ENCODE data around the gene NBPF3.
"Not testable (repeated sequence)": the region's sequence is repeated elsewhere in the genome, so short reads cannot be mapped to it uniquely, and the experiment has no call there.

The NBPF3 gene

GRCh38 chr1:21439721-21440629 lies at the start of gene NBPF3:
Gene NBPF3 (plus strand): TSS chr1:21440137. CDS start chr1:21445087, 4,950 bp downstream.
- peak; percentile 74 for DNase-seq (ENCODE audit: low read depth)

- no peak for DNase-seq (ENCODE audit: low read depth)
Measured at GRCh38 chr1:21391497-21391896, 48.4 kb upstream of the NBPF3 start.

- DNase-seq (ENCODE audit: low read depth) = no peak
Measured at GRCh38 chr1:21392587-21393263, 47.2 kb upstream of the NBPF3 start.

GRCh38 chr1:21396516-21396915 lies 43.4 kb upstream of the NBPF3 start:
- no peak for DNase-seq (ENCODE audit: low read depth)

DNA sequence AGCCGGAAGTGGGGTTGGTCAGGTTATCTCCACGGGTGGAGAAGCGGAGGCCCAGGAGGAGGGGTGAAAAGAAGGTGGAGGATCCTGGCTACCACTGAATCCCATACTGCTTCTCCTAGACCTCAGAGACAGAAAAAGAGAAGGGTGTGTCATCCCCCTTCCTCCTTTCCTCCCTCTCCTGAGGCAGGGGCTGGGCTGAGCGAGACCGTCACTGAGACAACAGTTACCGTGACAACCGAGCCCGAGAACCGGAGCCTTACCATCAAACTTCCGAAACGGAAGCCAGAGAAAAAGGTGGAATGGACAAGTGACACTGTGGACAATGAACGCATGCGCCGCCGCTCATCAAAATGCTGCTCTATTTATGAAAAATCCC lies 42.1 kb upstream of the NBPF3 start:
- no peak for DNase-seq (ENCODE audit: low read depth)

DNA sequence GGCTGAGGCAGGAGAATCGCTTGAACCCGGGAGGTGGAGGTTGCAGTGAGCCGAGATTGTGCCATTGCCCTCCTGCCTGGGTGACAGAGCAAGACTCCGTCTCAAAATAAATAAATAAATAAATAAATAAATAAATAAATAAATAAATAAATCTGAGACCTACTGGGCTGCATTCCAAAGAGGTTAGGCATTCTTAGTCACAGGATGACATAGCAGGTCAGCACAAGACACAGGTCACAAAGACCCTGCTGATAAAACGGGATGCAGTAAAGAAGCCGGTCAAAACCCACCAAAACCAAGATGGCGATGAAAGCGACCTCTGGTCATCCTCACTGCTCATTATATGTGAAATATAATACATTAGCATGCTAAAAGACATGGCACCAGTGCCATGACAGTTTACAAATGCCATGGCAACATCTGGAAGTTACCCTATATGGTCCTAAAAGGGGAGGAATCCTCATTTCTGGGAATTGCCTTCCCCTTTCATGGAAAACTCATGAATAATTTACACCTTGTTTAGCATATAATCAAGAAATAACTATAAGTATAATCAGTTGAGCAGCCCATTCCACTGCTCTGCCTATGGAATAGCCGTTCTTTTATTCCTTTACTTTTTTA lies 38.1 kb upstream of the NBPF3 start:
- DNase-seq (ENCODE audit: low read depth) = not testable (repeated sequence)

GRCh38 chr1:21406659-21407058 lies 33.3 kb upstream of the NBPF3 start:
- no peak for DNase-seq (ENCODE audit: low read depth)

DNA sequence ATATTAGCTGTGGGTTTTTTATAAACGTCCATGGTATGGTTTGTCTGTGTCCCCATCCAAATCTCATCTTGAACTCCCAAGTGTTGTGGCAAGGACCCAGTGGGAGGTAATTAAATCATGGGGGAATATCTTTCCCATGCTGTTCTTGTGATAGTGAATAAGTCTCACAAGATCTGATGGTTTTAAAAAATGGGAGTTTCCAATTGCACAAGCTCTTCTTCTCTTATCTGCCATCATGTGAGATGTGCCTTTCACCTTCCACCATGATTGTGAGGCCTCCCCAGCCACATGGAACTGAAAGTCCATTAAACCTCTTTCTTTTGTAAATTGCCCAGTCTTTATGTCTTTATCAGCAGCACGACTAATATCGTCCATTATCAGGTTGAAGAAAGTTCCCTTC lies 30.0 kb upstream of the NBPF3 start:
- not testable (repeated sequence) for DNase-seq (ENCODE audit: low read depth)

- DNase-seq (ENCODE audit: low read depth) = no peak
Measured at GRCh38 chr1:21414015-21414414, 25.9 kb upstream of the NBPF3 start.

- not testable (repeated sequence) for DNase-seq (ENCODE audit: low read depth)
Measured at GRCh38 chr1:21420378-21420777, 19.6 kb upstream of the NBPF3 start.

DNA sequence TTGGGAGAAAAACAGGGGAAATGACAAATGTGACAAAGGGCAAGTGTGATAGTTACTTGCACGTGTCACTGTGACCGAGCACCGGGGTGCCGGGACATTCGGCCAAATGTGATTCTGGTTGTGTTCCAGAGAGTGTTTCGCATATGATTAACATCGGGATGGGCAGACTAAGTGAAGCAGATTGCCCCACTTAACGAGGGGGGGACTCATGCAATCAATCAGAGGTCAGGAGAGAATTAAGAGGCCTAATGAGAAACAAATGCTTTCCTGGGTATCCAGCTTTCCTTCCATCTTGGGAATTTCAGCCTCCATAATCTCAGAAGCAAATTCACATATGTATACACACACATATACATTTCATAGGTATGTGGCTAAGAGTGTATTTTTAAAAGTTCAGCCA lies 18.6 kb upstream of the NBPF3 start:
- not testable (repeated sequence) for DNase-seq (ENCODE audit: low read depth)

- DNase-seq (ENCODE audit: low read depth) = not testable (repeated sequence)
Measured at GRCh38 chr1:21427798-21428480, 12.0 kb upstream of the NBPF3 start.

- DNase-seq (ENCODE audit: low read depth) = not testable (repeated sequence)
Measured at GRCh38 chr1:21428481-21429073, 11.4 kb upstream of the NBPF3 start.

DNA sequence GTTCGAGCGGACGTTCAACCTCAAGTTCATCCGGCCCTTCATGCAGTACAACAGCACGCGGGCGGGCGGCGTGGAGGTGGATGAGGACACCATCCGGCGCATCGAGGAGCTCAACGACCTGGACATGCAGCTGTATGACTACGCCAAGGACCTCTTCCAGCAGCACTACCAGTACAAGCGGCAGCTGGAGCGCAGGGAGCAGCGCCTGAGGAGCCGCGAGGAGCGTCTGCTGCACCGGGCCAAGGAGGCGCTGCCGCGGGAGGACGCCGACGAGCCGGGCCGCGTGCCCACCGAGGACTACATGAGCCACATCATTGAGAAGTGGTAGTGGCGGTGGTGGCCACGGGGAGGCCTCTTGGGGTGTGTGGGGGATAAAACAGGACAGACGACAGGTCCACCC lies 10.7 kb upstream of the NBPF3 start:
- DNase-seq (ENCODE audit: low read depth) = not testable (repeated sequence)

DNA sequence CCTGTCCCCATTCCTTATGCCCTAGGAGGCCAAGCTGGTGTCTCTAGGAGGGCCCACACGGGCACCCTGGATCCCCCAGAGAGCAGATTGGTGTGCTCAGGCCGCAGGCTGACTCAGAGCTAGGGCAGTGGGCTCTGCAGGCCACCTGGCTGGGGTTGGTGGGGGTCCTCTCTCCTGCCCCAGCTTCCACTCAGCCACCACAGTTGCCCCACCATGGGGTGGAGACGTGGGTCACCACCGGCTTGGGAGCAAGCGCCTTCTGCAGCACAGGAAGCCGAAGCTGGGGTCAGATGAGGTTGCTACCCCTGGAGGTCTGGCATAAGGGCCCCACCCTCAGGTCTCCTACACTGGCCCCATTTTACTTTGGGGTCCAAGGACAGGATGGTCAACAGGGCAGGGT lies 9.1 kb upstream of the NBPF3 start:
- not testable (repeated sequence) for DNase-seq (ENCODE audit: low read depth)

DNA sequence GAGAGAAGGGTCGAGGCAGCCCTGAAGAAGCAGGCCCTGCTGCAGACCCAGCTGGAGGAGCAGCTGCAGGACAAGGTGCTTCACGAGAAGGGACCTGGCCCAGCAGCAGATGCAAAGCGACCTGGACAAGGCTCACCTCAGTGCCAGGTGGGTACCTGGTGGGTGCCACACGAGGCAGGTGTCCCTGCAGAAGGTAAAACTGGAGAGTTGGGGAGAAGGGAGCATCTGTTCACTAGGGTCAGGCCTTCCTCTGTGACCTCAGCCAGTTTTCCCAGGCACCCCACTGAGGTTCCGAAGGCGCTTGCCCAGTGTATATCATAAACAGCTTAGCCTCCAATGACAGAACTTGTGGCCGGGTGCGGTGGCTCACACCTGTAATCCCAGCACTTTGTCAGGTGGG lies 5.5 kb upstream of the NBPF3 start:
- no peak for DNase-seq (ENCODE audit: low read depth)

GRCh38 chr1:21435646-21436487 lies 4.1 kb upstream of the NBPF3 start:
- no peak for DNase-seq (ENCODE audit: low read depth)

DNA sequence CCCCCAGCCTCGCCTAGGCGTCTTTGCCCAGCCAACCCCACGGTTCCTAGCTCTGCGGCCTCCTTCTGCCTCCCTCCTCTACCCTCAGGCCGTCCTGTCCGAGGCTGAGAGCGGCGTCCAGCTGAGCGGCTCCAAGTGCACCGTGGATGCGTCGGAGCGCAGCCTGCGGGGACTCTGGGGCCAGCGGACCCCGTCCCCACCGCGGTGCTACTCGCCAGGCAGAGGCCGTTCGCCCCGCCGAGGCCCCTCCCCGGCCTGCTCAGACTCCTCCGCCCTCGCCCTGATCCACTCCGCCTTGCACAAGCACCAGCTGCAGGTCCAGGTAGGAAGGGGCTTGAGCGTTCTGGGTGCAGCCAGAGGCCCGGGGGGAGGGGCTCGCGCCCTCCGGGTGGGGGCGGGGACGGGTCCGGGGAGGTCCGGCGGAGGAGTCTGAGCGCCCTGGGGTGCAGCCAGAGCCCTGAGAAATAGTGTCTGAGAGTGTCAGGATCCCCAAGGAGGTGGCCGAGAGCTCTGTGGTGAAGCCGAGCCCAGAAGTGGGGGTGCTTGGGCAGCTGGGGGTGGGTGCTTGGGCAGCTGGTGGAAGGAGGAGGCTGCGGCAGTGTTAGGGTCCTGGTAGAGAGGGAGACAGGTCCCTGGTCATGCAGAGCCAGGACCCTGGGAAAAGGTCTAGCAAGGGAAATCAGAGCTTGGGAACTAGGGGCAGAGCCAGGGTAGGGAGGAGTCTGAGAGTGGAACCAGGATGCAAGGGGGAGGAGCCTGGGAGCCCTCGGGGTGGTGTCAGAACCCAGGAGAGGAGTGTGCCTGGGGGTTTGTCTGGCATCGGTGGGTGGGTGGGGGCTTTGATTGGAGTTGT lies 3.2 kb upstream of the NBPF3 start:
- DNase-seq (ENCODE audit: low read depth) = no peak

DNA sequence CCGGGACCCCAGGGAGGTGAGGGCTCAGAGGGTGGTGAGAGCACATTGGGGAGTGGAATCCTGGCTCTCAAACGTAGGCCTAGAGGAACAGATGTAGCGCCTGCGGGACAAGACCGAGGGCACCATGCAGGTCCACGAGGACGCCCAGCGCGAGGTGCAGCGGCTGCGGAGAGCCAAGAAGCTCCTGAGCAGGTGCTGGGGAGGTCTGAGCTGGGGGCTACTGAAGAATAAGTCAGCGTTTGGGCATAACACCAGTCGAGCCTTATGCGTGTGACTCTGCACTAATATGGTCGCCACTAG lies 2.6 kb upstream of the NBPF3 start:
- DNase-seq (ENCODE audit: low read depth) = no peak

DNA sequence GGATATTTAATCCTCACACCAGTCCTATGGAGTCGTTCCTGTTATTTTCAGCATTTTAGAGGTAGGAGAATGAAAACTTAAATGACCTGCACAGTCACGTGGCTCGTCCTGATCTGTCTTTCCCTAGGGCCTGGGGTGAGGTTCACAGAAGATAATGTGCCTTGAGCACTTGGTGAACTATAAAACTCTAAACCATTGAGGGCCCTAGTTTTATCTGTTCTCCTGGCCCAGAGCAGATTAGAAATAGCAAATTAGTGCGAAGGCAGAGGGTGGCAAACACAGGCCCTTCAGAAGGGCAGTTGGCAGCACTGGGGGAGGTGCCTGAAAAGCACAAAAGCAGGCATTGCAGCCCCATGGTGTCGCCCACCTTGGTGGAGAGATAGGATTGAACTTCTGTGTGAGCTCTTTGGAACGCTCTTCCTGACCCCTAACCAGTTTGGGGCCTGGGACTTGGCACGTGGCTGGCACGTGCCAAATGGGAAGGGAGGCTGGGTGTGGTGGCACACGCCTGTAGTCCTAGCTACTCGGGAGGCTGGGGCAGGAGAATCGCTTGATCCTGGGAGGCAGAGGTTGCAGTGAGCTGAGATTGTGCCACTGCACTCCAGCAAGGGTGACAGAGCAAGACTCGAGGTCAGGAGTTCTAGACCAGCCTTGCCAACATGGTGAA lies 1.2 kb upstream of the NBPF3 start:
- DNase-seq (ENCODE audit: low read depth) = not testable (repeated sequence)
